WTC11 (cell line): Measurements from ENCODE around the gene LRFN2. TPM values are rescaled to one million over a fixed set of nuclear protein-coding genes. Genes with fewer than 3 reads are reported as not detected.

Experiments
- ATAC-seq: fragments of 200-7000 bp; cut with Tn5 transposase; 2 replicates; pipeline ENCODE4 v1.10.0; 2021; ENCODE audit warnings: mild to moderate bottlenecking, moderate library complexity
- CTCF ChIA-PET: fragments of 300-600 bp; sonication (Branson Sonifier 250); formaldehyde crosslinking; loops from one replicate; lab custom pipeline; 2021; ENCODE audit warnings: antibody characterized with exemption; lab: Charles Lee
- POLR2A ChIA-PET: fragments of 350-600 bp; sonication (Branson Sonifier 250); formaldehyde crosslinking; loops from one replicate; lab custom pipeline; 2021; ENCODE audit warnings: antibody characterized with exemption; lab: Charles Lee
- DNase-seq: peaks from one replicate; pipeline ENCODE4 v3.0.0; 2021; ENCODE audit warnings: low spot score
- H3K27ac Mint-ChIP-seq: 2 replicates; pipeline ENCODE4 v1.8.0; 2021; ENCODE audit warnings: mixed read lengths
- H3K27me3 Mint-ChIP-seq: 2 replicates; pipeline ENCODE4 v1.8.0; 2021; ENCODE audit warnings: low read depth, mild to moderate bottlenecking, moderate library complexity, mixed read lengths
- H3K36me3 Mint-ChIP-seq: 2 replicates; pipeline ENCODE4 v1.8.0; 2021; ENCODE audit warnings: mixed read lengths
- H3K4me1 Mint-ChIP-seq: 2 replicates; pipeline ENCODE4 v1.8.0; 2022; ENCODE audit warnings: mixed read lengths
- H3K4me3 Mint-ChIP-seq: 2 replicates; pipeline ENCODE4 v1.8.0; 2021; ENCODE audit warnings: mild to moderate bottlenecking, moderate library complexity, mixed read lengths
- H3K9me3 Mint-ChIP-seq: 2 replicates; pipeline ENCODE4 v1.8.0; 2021; ENCODE audit warnings: mixed read lengths
- ARID4B ChIP-seq: sonication (generic); formaldehyde crosslinking; IDR thresholded peaks from 2 replicates; pipeline ENCODE4 v1.8.0; 2023; ENCODE audit warnings: missing genetic modification reagents, mild to moderate bottlenecking, borderline replicate concordance
- ATF2 ChIP-seq: sonication (generic); formaldehyde crosslinking; IDR thresholded peaks from 2 replicates; pipeline ENCODE4 v1.8.1; 2022; ENCODE audit warnings: low read depth, missing genetic modification reagents, borderline replicate concordance
- CREM ChIP-seq: sonication (generic); formaldehyde crosslinking; IDR thresholded peaks from 2 replicates; pipeline ENCODE4 v1.8.1; 2022; ENCODE audit warnings: mild to moderate bottlenecking, missing genetic modification reagents, moderate library complexity
- E2F1 ChIP-seq: sonication (generic); formaldehyde crosslinking; IDR thresholded peaks from 2 replicates; pipeline ENCODE4 v1.8.0; 2022; ENCODE audit warnings: mild to moderate bottlenecking, missing genetic modification reagents
- E2F4 ChIP-seq: sonication (generic); formaldehyde crosslinking; IDR thresholded peaks from 2 replicates; pipeline ENCODE4 v1.8.1; 2022; ENCODE audit warnings: low read depth, mild to moderate bottlenecking, moderate library complexity, missing genetic modification reagents, borderline replicate concordance
- FOXP1 ChIP-seq: sonication (generic); formaldehyde crosslinking; IDR thresholded peaks from 2 replicates; pipeline ENCODE4 v1.8.0; 2022; ENCODE audit warnings: missing genetic modification reagents, mild to moderate bottlenecking, moderate library complexity, borderline replicate concordance
- HMGA2 ChIP-seq: fragments of 250-450 bp; sonication (Bioruptor Pico); IDR thresholded peaks from 2 replicates; pipeline ENCODE4 v1.4.0; 2021; ENCODE audit warnings: mild to moderate bottlenecking, moderate library complexity
- HMGXB4 ChIP-seq: sonication (generic); formaldehyde crosslinking; IDR thresholded peaks from 2 replicates; pipeline ENCODE4 v1.8.1; 2023; ENCODE audit warnings: mild to moderate bottlenecking, moderate library complexity, missing genetic modification reagents
- MLX ChIP-seq: sonication (generic); formaldehyde crosslinking; IDR thresholded peaks from 2 replicates; pipeline ENCODE4 v1.8.1; 2023; ENCODE audit warnings: mild to moderate bottlenecking, missing genetic modification reagents, moderate library complexity
- MXD4 ChIP-seq: fragments of 250-450 bp; sonication (Bioruptor Pico); IDR thresholded peaks from 2 replicates; pipeline ENCODE4 v1.8.0; 2021; ENCODE audit warnings: mild to moderate bottlenecking, moderate library complexity, borderline replicate concordance
- MYBL2 ChIP-seq: sonication (generic); formaldehyde crosslinking; IDR thresholded peaks from 2 replicates; pipeline ENCODE4 v1.8.1; 2023; ENCODE audit warnings: mild to moderate bottlenecking, moderate library complexity, missing genetic modification reagents
- NR3C1 ChIP-seq: sonication (generic); formaldehyde crosslinking; conservative IDR thresholded peaks from 2 replicates; pipeline ENCODE4 v1.8.1; 2023; ENCODE audit warnings: low read depth, mild to moderate bottlenecking, missing genetic modification reagents
- SMAD3 ChIP-seq: sonication (generic); formaldehyde crosslinking; IDR thresholded peaks from 2 replicates; pipeline ENCODE4 v1.8.0; 2022; ENCODE audit warnings: missing genetic modification reagents, mild to moderate bottlenecking, borderline replicate concordance
- SOX15 ChIP-seq: fragments of 250-450 bp; sonication (Bioruptor Pico); IDR thresholded peaks from 2 replicates; pipeline ENCODE4 v1.9.0; 2021; ENCODE audit warnings: mild to moderate bottlenecking
- SP1 ChIP-seq: sonication (generic); formaldehyde crosslinking; conservative IDR thresholded peaks from 2 replicates; pipeline ENCODE4 v1.8.1; 2022; ENCODE audit warnings: missing genetic modification reagents
- ZBTB21 ChIP-seq: sonication (generic); formaldehyde crosslinking; IDR thresholded peaks from 2 replicates; pipeline ENCODE4 v1.8.1; 2023; ENCODE audit warnings: mild to moderate bottlenecking, missing genetic modification reagents, borderline replicate concordance
- ZNF138 ChIP-seq: sonication (generic); formaldehyde crosslinking; conservative IDR thresholded peaks from 2 replicates; pipeline ENCODE4 v1.8.1; 2022; ENCODE audit warnings: mild to moderate bottlenecking, moderate library complexity, missing genetic modification reagents
- ZNF219 ChIP-seq: sonication (generic); formaldehyde crosslinking; IDR thresholded peaks from 2 replicates; pipeline ENCODE4 v1.8.0; 2023; ENCODE audit warnings: missing genetic modification reagents, mild to moderate bottlenecking, borderline replicate concordance
- ZNF281 ChIP-seq: sonication (generic); formaldehyde crosslinking; IDR thresholded peaks from 2 replicates; pipeline ENCODE4 v1.8.0; 2023; ENCODE audit warnings: mild to moderate bottlenecking, missing genetic modification reagents
- total RNA-seq: library from RNA; stranded (reverse); gene quantifications from 3 replicates; pipeline ENCODE4 v1.2.3, GENCODE V29; 2021

LRFN2 gene
- total RNA-seq, 1 experiment from 2014 or later = 1.6 TPM

GRCh38 chr6:40506954-40507353 lies 80.2 kb downstream of the LRFN2 start:
- Mint-ChIP-seq H3K36me3 (no peaks in the 10 kb centered on the region), H3K27ac (no peak overlapping the region), H3K4me1 (peaks cover 14% of the 10 kb centered on the region; the same call in 1 of the 2 replicates), H3K9me3 (no peaks in the 10 kb centered on the region), H3K4me3 (no peak overlapping the region), H3K27me3 (no peaks in the 10 kb centered on the region)
- DNase-seq (no peak), ATAC-seq (no peak)
- ChIA-PET POLR2A (no interaction called here), CTCF (no interaction called here)
- TF ChIP-seq ZNF138 (CRISPR knock-in tag) (no peak), MYBL2 (CRISPR knock-in tag) (no peak), CREM (CRISPR knock-in tag) (no peak), SOX15 (CRISPR knock-in tag) (no peak), FOXP1 (CRISPR knock-in tag) (no peak), ARID4B (CRISPR knock-in tag) (no peak), NR3C1 (CRISPR knock-in tag) (no peak), ZBTB21 (CRISPR knock-in tag) (no peak), HMGA2 (CRISPR knock-in tag) (no peak), ATF2 (CRISPR knock-in tag) (no peak), MXD4 (CRISPR knock-in tag) (no peak), E2F4 (CRISPR knock-in tag) (no peak)

GRCh38 chr6:40505191-40505810 lies 81.9 kb downstream of the LRFN2 start:
- ATAC-seq (no peak), DNase-seq (no peak)
- no peak overlapping the region for H3K4me3 Mint-ChIP-seq
- H3K27me3 Mint-ChIP-seq = no peaks in the 10 kb centered on the region
- POLR2A ChIA-PET = no interaction called here
- H3K27ac Mint-ChIP-seq = no peak overlapping the region
- no peaks in the 10 kb centered on the region for H3K9me3 Mint-ChIP-seq
- H3K36me3 Mint-ChIP-seq = no peaks in the 10 kb centered on the region
- 0 out of 2 replicates have a peak, but pooled peaks cover under 1% of the 10 kb centered on the region for H3K4me1 Mint-ChIP-seq
- CTCF ChIA-PET = no interaction called here
- TF ChIP-seq HMGXB4 (CRISPR knock-in tag) (no peak), ZNF281 (CRISPR knock-in tag) (no peak), SP1 (CRISPR knock-in tag) (no peak), E2F1 (CRISPR knock-in tag) (no peak), ZNF219 (CRISPR knock-in tag) (no peak), SMAD3 (no peak), MLX (no peak), ZNF138 (CRISPR knock-in tag) (no peak)
